ENCODE results near the gene SERPINA6.

The SERPINA6 gene

DNA sequence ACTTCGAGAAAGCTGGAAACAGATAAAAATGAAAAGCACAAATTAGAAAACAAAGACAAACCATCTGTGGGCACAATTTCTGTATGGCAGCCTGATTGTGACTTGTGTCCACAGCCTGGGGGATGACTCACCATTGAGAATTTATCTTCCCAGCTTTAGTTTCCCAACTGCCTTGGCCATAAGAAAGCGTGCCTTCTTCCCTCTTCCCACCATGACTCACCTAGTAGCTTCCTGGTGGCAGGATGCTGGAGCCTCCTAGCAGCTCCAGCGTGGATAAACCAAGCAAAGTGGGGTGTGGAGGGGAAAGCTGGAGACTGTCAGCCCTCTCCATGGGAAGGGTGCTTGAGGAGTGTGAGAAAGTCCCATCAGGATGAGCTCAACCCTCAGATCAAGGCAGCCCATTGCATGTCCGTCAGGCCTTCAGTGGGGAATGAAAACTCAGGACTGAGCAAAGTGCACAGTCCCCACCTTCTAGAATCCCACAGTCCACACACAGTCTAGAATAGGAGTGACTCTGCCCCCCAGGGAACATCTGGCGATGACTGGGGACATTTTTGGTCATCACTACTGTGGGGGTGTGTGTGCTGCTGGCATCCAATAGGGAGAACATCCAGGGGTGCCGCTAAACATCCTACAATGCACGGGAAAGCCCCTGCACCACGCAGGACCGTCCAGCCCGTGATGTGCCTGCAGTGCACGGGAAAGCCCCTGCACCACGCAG, 22.4 kb upstream of the SERPINA6 start:
- no peak overlapping the region for H3K9ac ChIP-seq (ENCODE audit: low read depth, low read length, poor library complexity, severe bottlenecking)
- no peak overlapping the region for H3K4me3 ChIP-seq (ENCODE audit: low read length, poor library complexity, severe bottlenecking)
- no peak overlapping the region for H2AFZ ChIP-seq (ENCODE audit: low read length)
- H3K4me1 ChIP-seq (ENCODE audit: insufficient read depth, low read length, poor library complexity, severe bottlenecking), result no peaks in the 10 kb centered on the region
- H3K9me2 ChIP-seq (replicated peaks; ENCODE audit: low read depth, low read length), result no peaks in the 10 kb centered on the region
- H3K27me3 ChIP-seq (ENCODE audit: insufficient read depth, low read length, poor library complexity, severe bottlenecking), result no peaks in the 10 kb centered on the region
- no peaks in the 10 kb centered on the region for H3K79me2 ChIP-seq (ENCODE audit: insufficient read depth, low read length)
- H3K9me3 ChIP-seq (ENCODE audit: insufficient read depth, low read depth, low read length), result no peaks in the 10 kb centered on the region; the same call in 1 of the 2 replicates
- no peaks in the 10 kb centered on the region for H4K20me1 ChIP-seq (ENCODE audit: insufficient read depth, low read length, poor library complexity, severe bottlenecking)
- H3K4me2 ChIP-seq (ENCODE audit: low read depth, low read length, poor library complexity, severe bottlenecking), result no peak overlapping the region
- TF ChIP-seq EZH2phosphoT487 (IDR thresholded peaks at IDR 0.05; ENCODE audit: borderline replicate concordance), result no peak
- TF ChIP-seq, protein P1, sequence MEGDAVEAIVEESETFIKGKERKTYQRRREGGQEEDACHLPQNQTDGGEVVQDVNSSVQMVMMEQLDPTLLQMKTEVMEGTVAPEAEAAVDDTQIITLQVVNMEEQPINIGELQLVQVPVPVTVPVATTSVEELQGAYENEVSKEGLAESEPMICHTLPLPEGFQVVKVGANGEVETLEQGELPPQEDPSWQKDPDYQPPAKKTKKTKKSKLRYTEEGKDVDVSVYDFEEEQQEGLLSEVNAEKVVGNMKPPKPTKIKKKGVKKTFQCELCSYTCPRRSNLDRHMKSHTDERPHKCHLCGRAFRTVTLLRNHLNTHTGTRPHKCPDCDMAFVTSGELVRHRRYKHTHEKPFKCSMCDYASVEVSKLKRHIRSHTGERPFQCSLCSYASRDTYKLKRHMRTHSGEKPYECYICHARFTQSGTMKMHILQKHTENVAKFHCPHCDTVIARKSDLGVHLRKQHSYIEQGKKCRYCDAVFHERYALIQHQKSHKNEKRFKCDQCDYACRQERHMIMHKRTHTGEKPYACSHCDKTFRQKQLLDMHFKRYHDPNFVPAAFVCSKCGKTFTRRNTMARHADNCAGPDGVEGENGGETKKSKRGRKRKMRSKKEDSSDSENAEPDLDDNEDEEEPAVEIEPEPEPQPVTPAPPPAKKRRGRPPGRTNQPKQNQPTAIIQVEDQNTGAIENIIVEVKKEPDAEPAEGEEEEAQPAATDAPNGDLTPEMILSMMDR (conservative IDR thresholded peaks at IDR 0.05; ENCODE audit: low read length), result no peak
- no peaks in the 10 kb centered on the region for H3K36me3 ChIP-seq (ENCODE audit: insufficient read depth, low read length)
- H3F3A ChIP-seq (ENCODE audit: low read depth), result no peaks in the 10 kb centered on the region

- Histone ChIP-seq H3K36me3 (ENCODE audit: insufficient read depth, low read length) (no peaks in the 10 kb centered on the region), H3K9ac (ENCODE audit: low read depth, low read length, poor library complexity, severe bottlenecking) (no peak overlapping the region), H3K79me2 (ENCODE audit: insufficient read depth, low read length) (no peaks in the 10 kb centered on the region), H3K4me2 (ENCODE audit: low read depth, low read length, poor library complexity, severe bottlenecking) (no peak overlapping the region), H3K4me1 (ENCODE audit: insufficient read depth, low read length, poor library complexity, severe bottlenecking) (no peaks in the 10 kb centered on the region), H3K9me3 (ENCODE audit: insufficient read depth, low read depth, low read length) (no peaks in the 10 kb centered on the region; the same call in 1 of the 2 replicates), H2AFZ (ENCODE audit: low read length) (no peak overlapping the region), H3K4me3 (ENCODE audit: low read length, poor library complexity, severe bottlenecking) (no peak overlapping the region), H3K27me3 (ENCODE audit: insufficient read depth, low read length, poor library complexity, severe bottlenecking) (no peaks in the 10 kb centered on the region), H3F3A (ENCODE audit: low read depth) (no peaks in the 10 kb centered on the region), H3K9me2 (replicated peaks; ENCODE audit: low read depth, low read length) (no peaks in the 10 kb centered on the region), H4K20me1 (ENCODE audit: insufficient read depth, low read length, poor library complexity, severe bottlenecking) (no peaks in the 10 kb centered on the region)
- TF ChIP-seq EZH2phosphoT487 (IDR thresholded peaks at IDR 0.05; ENCODE audit: borderline replicate concordance), result no peak
- TF ChIP-seq, protein P1 (conservative IDR thresholded peaks at IDR 0.05; ENCODE audit: low read length), result no peak
Measured at GRCh38 chr14:94344389-94344788, 21.3 kb upstream of the SERPINA6 start.

DNA sequence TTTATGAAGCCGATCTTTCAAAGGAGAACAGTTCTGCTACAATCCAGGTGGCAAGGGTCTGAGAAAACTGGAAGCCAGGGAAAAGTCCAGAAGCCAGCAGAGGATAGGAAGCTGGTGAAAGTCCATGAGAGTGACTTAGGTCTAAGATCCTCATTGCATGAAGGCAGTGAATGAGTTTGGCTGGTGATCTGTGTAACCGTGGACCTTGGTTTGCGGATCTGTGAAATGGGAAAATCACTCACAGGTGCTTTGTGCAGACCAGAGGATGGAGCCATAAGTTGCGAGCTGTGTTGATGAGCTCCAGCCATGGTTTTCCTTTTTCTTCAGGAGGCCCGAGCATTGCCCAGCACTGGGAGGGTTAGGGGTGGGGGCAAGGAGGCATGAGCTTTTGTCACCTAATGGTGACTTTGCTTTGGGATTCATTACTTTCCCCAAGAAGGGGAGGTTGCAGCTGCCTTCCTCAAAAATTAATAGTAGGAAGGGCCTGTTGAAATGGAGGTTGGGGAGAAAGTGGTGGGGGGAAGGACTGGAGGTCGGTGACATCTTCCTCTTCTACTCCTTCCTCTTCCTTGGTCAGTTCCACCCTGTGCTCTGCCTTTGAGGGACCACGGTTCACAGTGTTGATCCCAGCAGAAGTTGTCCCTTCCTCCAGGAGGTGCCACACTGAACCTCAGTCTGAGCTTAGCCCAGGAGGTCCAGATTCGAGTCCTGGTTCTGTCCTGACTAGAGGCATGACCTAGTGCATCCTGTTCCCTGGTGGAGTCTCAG, 20.3 kb upstream of the SERPINA6 start:
- Histone ChIP-seq H3K4me2 (ENCODE audit: low read depth, low read length, poor library complexity, severe bottlenecking) (no peak overlapping the region), H3K36me3 (ENCODE audit: insufficient read depth, low read length) (no peaks in the 10 kb centered on the region), H3K4me3 (ENCODE audit: low read length, poor library complexity, severe bottlenecking) (no peak overlapping the region), H4K20me1 (ENCODE audit: insufficient read depth, low read length, poor library complexity, severe bottlenecking) (no peaks in the 10 kb centered on the region), H3K79me2 (ENCODE audit: insufficient read depth, low read length) (no peaks in the 10 kb centered on the region), H3F3A (ENCODE audit: low read depth) (no peaks in the 10 kb centered on the region), H3K9me3 (ENCODE audit: insufficient read depth, low read depth, low read length) (no peaks in the 10 kb centered on the region; the same call in 1 of the 2 replicates), H3K9ac (ENCODE audit: low read depth, low read length, poor library complexity, severe bottlenecking) (no peak overlapping the region), H3K27me3 (ENCODE audit: insufficient read depth, low read length, poor library complexity, severe bottlenecking) (no peaks in the 10 kb centered on the region), H3K4me1 (ENCODE audit: insufficient read depth, low read length, poor library complexity, severe bottlenecking) (no peaks in the 10 kb centered on the region), H2AFZ (ENCODE audit: low read length) (no peak overlapping the region), H3K9me2 (replicated peaks; ENCODE audit: low read depth, low read length) (no peaks in the 10 kb centered on the region)
- no peak for TF ChIP-seq EZH2phosphoT487 (IDR thresholded peaks at IDR 0.05; ENCODE audit: borderline replicate concordance)
- TF ChIP-seq, protein P1 (conservative IDR thresholded peaks at IDR 0.05; ENCODE audit: low read length), result no peak
